Activated naive CD8-positive, alpha-beta T cell treated with anti-CD3 and anti-CD28 coated beads, Interleukin-2, amount 10 ng/mL, durations not matched to agents 7 days and 5 days (primary cell): ENCODE data around the gene CABCOCO1. TPM values are rescaled to one million over a fixed set of nuclear protein-coding genes. Genes with fewer than 3 reads are reported as not detected.

Source experiments
- ATAC-seq: fragments of 150-1000 bp; cut with Tn5 transposase; one replicate; pipeline ENCODE4 v1.10.0; 2021; ENCODE audit warnings: low read depth, moderate library complexity
- POLR2A ChIA-PET: fragments of 350-600 bp; sonication (Branson Sonifier 250); formaldehyde crosslinking; loops from one replicate; lab custom pipeline; 2021; ENCODE audit warnings: antibody characterized with exemption; lab: Charles Lee
- DNase-seq: peaks from one replicate; pipeline ENCODE4 v3.0.0; 2021
- H3K27ac Mint-ChIP-seq: one replicate; pipeline ENCODE4 v1.8.0; 2022; ENCODE audit warnings: mild to moderate bottlenecking, mixed read lengths
- H3K27me3 Mint-ChIP-seq: one replicate; pipeline ENCODE4 v1.8.0; 2022; ENCODE audit warnings: mild to moderate bottlenecking, moderate library complexity, mixed read lengths
- H3K36me3 Mint-ChIP-seq: one replicate; pipeline ENCODE4 v1.8.0; 2021; ENCODE audit warnings: mild to moderate bottlenecking, mixed read lengths
- H3K4me1 Mint-ChIP-seq: one replicate; pipeline ENCODE4 v1.8.0; 2021; ENCODE audit warnings: mixed read lengths
- H3K4me3 Mint-ChIP-seq: one replicate; pipeline ENCODE4 v1.8.0; 2022; ENCODE audit warnings: mild to moderate bottlenecking, moderate library complexity, mixed read lengths
- H3K9me3 Mint-ChIP-seq: one replicate; pipeline ENCODE4 v1.8.0; 2021; ENCODE audit warnings: mixed read lengths
- total RNA-seq, 2 experiments: library from RNA; stranded (reverse); gene quantifications; one replicate each; pipeline ENCODE4 v1.2.3, GENCODE V29; 2021

The CABCOCO1 gene
- total RNA-seq, 2 experiments from 2014 or later = not detected

DNA sequence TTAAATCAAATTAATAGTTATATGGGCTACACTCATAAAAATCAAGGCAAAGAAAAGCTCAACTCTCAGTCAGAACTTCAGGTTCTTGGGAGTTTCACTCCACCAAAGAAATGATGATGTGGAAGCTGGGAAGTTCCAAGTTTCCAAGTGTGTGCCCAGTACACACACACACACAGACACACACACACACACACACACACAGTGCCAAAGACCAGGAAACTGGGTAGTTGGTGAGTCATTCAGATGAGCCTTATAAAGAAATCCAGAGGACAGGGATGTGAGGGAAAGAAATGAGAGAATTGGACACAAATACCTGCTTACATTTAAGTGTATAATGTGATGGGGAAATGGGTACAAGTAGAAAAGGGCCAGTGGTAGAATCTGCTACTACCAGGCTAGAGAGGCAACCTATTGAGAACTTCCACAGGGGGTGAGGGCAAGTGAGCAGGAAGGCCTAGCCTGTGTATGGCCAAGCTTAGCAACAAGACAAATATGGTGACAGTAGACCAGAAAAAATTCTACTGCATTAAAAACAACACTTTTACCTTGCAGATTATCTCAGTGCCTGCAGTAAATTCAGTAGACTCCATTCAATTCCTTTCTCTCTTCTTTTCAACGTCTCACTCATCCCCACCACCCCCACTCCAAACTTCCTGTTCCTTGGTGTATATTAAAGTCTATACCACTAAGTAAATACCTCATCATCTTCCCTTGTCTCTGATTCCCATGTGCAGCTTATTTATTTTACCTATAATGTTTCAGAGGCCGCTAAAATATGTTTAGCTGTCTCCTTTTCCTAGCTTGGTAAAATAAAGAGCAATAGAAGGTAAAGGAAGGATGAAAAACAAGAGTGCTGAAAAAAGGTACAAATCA is 95.0 kb downstream of the CABCOCO1 start:
- Mint-ChIP-seq H3K4me1 (peaks cover 2% of the 10 kb centered on the region), H3K27ac (no peak overlapping the region), H3K4me3 (no peak overlapping the region), H3K9me3 (peaks cover 7% of the 10 kb centered on the region), H3K27me3 (no peaks in the 10 kb centered on the region), H3K36me3 (peaks cover 2% of the 10 kb centered on the region)
- no peak for ATAC-seq
- POLR2A ChIA-PET = no interaction called here
- no peak for DNase-seq

DNA sequence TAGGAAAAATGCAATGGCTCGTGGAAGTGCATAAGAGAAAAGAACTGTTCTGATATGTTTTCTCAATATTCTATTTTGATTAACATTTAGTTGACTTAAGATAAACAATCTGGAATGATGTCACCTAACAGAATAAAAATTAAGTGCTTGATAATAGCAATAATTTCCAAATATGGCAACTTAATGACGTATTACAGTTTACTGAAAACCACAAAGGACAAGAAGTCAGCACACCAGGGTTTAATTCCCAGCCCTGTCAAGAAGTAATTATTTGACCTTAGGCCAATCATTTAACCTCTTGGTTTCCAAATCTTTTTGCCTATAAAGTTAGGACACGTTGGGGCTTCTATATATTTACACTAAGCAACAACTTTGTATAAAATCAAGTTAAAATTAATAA is 95.7 kb downstream of the CABCOCO1 start:
- Mint-ChIP-seq H3K27me3 (no peaks in the 10 kb centered on the region), H3K27ac (no peak overlapping the region), H3K4me1 (no peaks in the 10 kb centered on the region), H3K4me3 (no peak overlapping the region), H3K9me3 (peaks cover 7% of the 10 kb centered on the region), H3K36me3 (no peaks in the 10 kb centered on the region)
- no peak for ATAC-seq
- DNase-seq = no peak
- POLR2A ChIA-PET = no interaction called here

- Mint-ChIP-seq H3K4me3 (no peak overlapping the region), H3K9me3 (peaks cover 7% of the 10 kb centered on the region), H3K27me3 (no peaks in the 10 kb centered on the region), H3K36me3 (no peaks in the 10 kb centered on the region), H3K4me1 (no peaks in the 10 kb centered on the region), H3K27ac (no peak overlapping the region)
- ATAC-seq (no peak), DNase-seq (no peak)
- POLR2A ChIA-PET = no interaction called here
These were observed 97.0 kb downstream of the CABCOCO1 start for GRCh38 chr10:61759751-61760150.

- Mint-ChIP-seq H3K36me3 (no peaks in the 10 kb centered on the region), H3K9me3 (peaks cover 7% of the 10 kb centered on the region), H3K27ac (no peak overlapping the region), H3K27me3 (no peaks in the 10 kb centered on the region), H3K4me1 (peaks cover 8% of the 10 kb centered on the region), H3K4me3 (no peak overlapping the region)
- ATAC-seq = no peak
- POLR2A ChIA-PET = no interaction called here
- DNase-seq = no peak
These were observed 98.5 kb downstream of the CABCOCO1 start for GRCh38 chr10:61760943-61761824.

- H3K9me3 Mint-ChIP-seq = peaks cover 7% of the 10 kb centered on the region
- H3K27me3 Mint-ChIP-seq = no peaks in the 10 kb centered on the region
- POLR2A ChIA-PET = no interaction called here
- H3K4me1 Mint-ChIP-seq = peaks cover 8% of the 10 kb centered on the region
- DNase-seq (no peak), ATAC-seq (no peak)
- H3K27ac Mint-ChIP-seq = no peak overlapping the region
- no peak overlapping the region for H3K4me3 Mint-ChIP-seq
- H3K36me3 Mint-ChIP-seq = no peaks in the 10 kb centered on the region
These were observed 99.1 kb downstream of the CABCOCO1 start for GRCh38 chr10:61761825-61762217.

DNA sequence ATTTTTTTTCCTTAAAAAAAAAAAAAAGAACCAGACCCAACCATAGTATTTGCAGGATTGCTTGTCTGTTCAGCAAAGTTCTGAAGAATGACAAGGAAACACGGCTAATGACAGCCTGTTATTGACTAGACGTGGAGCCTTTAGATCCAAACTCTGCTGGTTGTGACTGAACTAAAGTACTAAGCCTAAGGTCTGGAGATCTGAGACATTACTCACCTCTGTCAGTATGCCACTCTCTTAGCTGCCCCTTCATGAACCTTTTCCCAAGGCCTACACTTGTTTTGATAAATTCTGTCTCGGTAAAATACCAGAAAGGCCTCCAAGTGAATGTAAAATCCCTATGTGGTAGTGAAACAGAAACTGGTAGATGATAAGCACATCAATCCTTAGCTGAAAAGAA is 101.0 kb downstream of the CABCOCO1 start:
- POLR2A ChIA-PET = no interaction called here
- ATAC-seq = no peak
- Mint-ChIP-seq H3K4me3 (no peak overlapping the region), H3K9me3 (peaks cover 7% of the 10 kb centered on the region), H3K4me1 (peaks cover 8% of the 10 kb centered on the region), H3K36me3 (no peaks in the 10 kb centered on the region), H3K27ac (no peak overlapping the region), H3K27me3 (no peaks in the 10 kb centered on the region)
- DNase-seq = no peak

DNA sequence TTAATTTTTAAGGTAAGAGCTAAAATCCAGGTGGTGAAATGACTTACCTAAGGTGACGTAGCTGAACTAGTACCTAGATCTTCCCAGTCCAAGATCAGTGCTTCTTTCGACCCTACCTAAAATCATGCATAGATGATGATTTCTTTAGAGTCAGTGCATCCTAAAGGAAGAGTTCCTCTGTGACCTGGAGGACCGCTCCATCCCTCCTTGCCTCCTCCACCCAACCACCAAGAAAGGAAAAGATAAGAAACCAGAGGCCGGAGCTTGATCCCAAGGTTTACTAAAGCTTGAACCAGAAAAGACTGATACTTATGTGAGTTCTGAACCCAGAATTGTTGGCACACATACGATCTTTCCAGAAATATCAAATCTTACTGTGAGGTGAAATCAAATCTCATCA is 101.8 kb downstream of the CABCOCO1 start:
- Mint-ChIP-seq H3K9me3 (peaks cover 6% of the 10 kb centered on the region), H3K27me3 (no peaks in the 10 kb centered on the region), H3K4me1 (peaks cover 8% of the 10 kb centered on the region), H3K27ac (peak overlapping the region; percentile 57), H3K36me3 (no peaks in the 10 kb centered on the region), H3K4me3 (no peak overlapping the region)
- ATAC-seq (no peak), DNase-seq (no peak)
- POLR2A ChIA-PET = no interaction called here

DNA sequence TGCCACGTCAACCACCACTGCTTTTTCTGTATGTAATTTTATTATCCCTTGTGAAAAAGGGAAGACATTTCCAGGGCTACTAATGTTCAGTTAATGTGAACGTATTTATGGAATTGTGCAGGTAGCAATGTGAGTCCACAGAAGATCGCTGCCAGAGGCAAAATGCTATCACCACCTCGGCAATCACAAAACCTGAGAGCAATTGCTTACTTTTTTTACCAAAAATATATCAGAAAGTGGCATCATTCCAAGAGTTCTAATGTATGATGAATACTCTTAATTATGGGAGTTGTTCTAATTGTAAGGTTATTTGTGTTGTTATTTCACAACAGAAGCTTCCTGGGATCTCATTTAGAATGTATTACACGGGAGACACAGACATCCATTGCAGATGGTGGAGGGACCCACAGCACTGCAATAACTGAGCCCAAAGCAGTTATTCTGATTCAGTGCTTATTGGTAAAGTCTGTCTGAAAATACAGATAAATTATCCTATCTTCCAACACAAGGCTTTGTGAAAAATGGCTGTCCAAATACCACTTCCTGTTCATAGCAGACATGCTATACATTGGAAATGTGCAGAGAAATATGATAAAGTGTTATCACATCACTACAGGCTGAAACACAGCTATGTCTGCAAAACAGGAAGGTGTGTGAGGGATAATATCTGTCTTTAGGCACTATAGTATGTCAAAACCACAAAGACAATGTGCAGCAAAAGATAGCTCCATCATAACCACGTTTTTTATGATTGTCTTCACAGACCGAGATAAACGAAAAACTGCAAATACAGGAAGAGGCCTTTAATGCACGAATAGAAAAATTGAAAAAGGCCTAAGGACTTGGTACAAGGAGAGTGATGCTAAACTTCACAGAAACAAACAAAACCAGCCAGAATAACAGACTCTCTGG is 102.7 kb downstream of the CABCOCO1 start:
- peak; percentile 79 for ATAC-seq
- POLR2A ChIA-PET = no interaction called here
- peak overlapping the region; percentile 16 for H3K4me3 Mint-ChIP-seq
- H3K36me3 Mint-ChIP-seq = no peaks in the 10 kb centered on the region
- H3K4me1 Mint-ChIP-seq = peaks cover 8% of the 10 kb centered on the region
- H3K9me3 Mint-ChIP-seq = peaks cover 2% of the 10 kb centered on the region
- H3K27ac Mint-ChIP-seq = peak overlapping the region; percentile 44
- DNase-seq = no peak
- no peaks in the 10 kb centered on the region for H3K27me3 Mint-ChIP-seq

GRCh38 chr10:61766927-61767326 is 104.2 kb downstream of the CABCOCO1 start:
- Mint-ChIP-seq H3K9me3 (no peaks in the 10 kb centered on the region), H3K36me3 (no peaks in the 10 kb centered on the region), H3K4me3 (no peak overlapping the region), H3K27me3 (no peaks in the 10 kb centered on the region), H3K4me1 (peaks cover 8% of the 10 kb centered on the region), H3K27ac (no peak overlapping the region)
- DNase-seq (no peak), ATAC-seq (no peak)
- POLR2A ChIA-PET = no interaction called here

DNA sequence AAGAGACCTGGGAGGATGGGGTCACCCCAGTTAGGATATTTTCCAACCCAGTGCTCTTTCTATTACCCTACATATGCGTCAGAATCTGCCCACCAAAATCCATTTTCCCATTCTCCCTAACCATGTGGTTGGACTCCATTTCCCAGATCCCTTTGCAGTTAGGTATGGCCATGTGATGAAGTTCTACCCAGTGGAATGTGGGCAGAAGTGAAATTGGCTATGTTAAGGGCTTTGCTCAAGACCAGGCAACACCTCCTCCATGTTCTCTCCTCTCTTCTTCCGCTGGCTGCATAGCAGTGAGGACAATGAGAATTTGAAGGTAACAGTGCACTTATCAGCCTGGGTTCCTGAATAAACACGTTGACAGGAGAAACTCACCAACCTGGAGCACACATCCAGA is 111.3 kb downstream of the CABCOCO1 start:
- Mint-ChIP-seq H3K4me3 (no peak overlapping the region), H3K4me1 (no peaks in the 10 kb centered on the region), H3K36me3 (no peaks in the 10 kb centered on the region), H3K27ac (no peak overlapping the region), H3K9me3 (no peaks in the 10 kb centered on the region), H3K27me3 (no peaks in the 10 kb centered on the region)
- POLR2A ChIA-PET = no interaction called here
- DNase-seq = no peak
- no peak for ATAC-seq

DNA sequence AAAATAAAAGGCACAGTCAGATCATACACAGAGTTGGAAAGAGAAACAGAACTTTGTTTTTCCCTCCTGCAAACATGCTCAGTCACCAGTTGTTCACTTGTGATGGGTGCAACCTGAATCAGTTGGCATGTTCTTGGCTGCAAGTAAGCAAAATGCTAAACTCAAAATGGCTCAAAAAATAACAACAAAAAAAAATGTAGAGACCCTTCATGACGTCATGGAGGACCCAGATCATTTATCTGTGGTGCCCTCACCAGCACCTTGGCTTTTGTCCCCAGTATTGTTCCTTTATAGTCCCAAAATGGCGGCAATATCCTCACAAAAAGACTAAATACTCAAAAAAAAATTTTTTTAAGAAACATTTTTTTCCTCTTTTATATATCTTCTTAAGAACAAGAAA is 112.4 kb downstream of the CABCOCO1 start:
- ATAC-seq (no peak), DNase-seq (no peak)
- H3K4me1 Mint-ChIP-seq = peaks cover 2% of the 10 kb centered on the region
- H3K36me3 Mint-ChIP-seq = no peaks in the 10 kb centered on the region
- H3K4me3 Mint-ChIP-seq = no peak overlapping the region
- peaks cover 2% of the 10 kb centered on the region for H3K9me3 Mint-ChIP-seq
- H3K27ac Mint-ChIP-seq = no peak overlapping the region
- POLR2A ChIA-PET = no interaction called here
- H3K27me3 Mint-ChIP-seq = peaks cover 2% of the 10 kb centered on the region

- DNase-seq = no peak
- H3K36me3 Mint-ChIP-seq = no peaks in the 10 kb centered on the region
- H3K9me3 Mint-ChIP-seq = peaks cover 2% of the 10 kb centered on the region
- H3K4me3 Mint-ChIP-seq = no peak overlapping the region
- peaks cover 2% of the 10 kb centered on the region for H3K4me1 Mint-ChIP-seq
- ATAC-seq = no peak
- peaks cover 2% of the 10 kb centered on the region for H3K27me3 Mint-ChIP-seq
- POLR2A ChIA-PET = no interaction called here
- no peak overlapping the region for H3K27ac Mint-ChIP-seq
These were observed 114.0 kb downstream of the CABCOCO1 start for GRCh38 chr10:61776615-61777266.
